HG03175 (cell line): ENCODE data around the gene AGAP1.

Experiments used
- ATAC-seq: cut with Tn5 transposase; IDR thresholded peaks from one replicate; pipeline ENCODE4 v1.9.1; 2021; ENCODE audit warnings: mild to moderate bottlenecking, moderate library complexity; ENCODE audit not compliant: unreplicated experiment

Gene AGAP1

GRCh38 chr2:235623752-235624151, 129.9 kb downstream of the AGAP1 start:
- no peak for ATAC-seq

DNA sequence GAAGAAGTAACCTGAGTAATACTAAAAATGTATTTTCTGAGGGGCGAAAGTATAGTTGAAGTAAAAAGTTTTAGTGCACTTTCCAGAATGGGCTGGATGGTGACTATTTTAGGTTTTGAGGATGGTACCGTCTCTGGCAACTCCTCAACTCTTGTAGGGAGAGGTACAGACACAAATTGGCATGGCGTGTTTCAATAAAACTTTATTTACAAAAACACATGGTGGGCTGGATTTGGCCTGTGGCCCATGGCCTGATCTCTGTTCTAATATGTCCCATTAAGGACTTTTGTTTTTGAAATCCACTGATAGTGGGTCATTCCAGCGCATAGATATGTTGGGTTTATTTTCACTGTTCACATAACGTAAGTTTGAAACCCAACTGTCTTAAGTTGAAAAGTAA, 132.8 kb downstream of the AGAP1 start:
- no peak for ATAC-seq

- ATAC-seq, result no peak
Observed at GRCh38 chr2:235627682-235628081, 133.8 kb downstream of the AGAP1 start.

DNA sequence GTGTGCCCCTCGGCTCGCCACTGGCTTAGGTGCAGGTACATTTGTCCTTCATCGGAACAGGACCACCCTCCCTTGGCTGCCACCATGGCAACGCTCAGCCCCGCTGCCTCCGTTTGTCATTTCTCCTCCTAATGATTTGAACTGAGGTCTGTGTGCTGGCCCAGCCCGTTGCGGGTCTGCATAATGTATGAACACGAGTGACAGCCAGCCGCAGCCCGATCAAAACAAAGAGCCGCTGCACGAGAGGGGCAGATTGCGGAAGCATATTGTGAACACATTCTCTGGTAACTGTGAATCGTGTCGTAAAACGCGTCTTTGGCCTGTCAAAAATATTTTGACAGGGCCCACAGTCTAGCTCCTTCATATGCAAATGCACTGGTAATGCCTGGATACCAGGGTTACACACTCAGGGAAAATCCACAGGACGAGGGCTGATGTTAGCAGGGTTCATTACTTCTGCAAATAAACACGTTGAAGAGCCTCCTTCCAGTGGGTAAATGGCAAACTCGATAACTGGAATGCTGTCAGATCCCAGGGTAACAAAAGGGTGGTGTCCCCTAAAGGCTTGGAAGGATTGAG, 137.0 kb downstream of the AGAP1 start:
- no peak for ATAC-seq

GRCh38 chr2:235634435-235635158, 140.8 kb downstream of the AGAP1 start:
- ATAC-seq, result no peak

DNA sequence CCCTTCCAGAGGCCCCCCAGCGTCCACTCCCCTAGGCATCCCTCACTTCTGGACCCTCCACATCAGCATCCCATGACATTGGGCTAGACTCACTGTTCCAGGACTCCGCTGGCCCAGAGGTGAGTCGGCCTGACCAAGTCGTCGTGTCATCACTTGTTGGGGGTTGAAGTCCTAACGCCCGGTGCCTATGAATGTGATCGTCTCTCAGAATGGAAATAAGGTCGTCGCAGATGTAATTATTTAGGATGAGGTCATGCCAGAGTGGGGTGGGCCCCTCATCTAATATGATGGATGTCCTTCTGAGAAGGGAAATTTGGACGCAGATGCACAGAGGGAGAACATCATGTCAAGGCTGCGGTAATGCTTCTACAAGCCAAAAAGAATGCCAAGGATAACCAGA, 142.7 kb downstream of the AGAP1 start:
- no peak for ATAC-seq

- no peak for ATAC-seq
Observed at GRCh38 chr2:235637896-235638295, 144.1 kb downstream of the AGAP1 start.

DNA sequence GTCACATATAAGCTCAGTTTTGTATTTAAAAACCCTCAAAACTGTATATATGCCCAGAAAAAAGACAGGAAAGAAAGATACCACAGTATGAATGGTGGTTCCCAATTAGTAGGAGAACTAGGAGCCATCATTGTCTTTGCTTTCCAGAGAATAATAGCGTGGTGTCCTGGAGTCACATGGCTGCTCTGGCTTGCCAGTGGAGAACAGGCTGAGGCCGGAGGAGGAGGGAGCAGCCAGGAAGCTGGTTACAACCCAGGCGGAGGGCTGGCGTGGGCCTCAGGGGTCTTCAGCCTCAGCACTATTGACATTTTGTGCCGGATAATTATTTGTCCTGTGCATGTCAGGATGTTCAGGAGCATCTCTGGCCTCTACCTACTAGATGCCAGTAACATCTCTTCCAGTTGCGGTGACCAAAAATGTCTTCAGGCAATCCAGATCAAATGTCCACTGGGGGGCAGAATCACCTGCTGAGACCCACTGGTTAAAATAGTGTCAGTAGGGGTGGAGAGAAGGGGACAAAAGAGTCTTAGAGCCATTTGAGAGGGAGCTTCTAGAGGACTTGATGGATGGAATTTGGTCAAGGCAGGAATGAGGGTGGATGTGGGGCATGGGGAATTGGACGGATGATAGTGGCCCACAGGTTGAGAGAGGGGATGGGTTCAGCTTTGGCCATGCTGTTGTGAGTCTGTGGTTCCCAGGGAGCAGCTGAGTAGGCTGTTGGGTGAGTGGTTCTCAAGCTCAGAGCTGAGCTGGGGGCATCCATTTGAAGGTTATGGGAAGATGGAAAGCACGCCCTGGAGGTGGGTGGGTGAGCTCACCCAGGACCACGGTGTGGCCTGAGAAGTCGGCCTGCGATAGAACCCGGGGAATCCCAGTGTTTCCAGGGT, 144.9 kb downstream of the AGAP1 start:
- no peak for ATAC-seq

DNA sequence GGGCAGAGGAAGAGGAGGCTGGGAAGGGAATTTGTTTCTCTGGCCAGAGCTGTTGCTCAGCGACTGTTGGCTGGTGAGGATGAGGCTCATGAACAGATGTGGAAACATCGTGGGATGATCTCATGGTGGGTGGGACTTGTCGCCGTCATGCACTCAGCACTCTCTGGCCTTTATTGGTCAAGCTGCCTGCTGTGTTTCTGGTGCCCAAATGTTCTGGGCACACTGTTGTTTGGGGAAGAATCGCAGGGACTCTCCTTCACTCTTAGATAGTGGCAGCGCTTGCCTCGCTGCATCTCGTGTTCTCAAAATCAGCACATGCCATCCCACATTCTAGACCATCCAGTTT, 145.6 kb downstream of the AGAP1 start:
- no peak for ATAC-seq

- no peak for ATAC-seq
Observed at GRCh38 chr2:235639885-235640284, 146.0 kb downstream of the AGAP1 start.

- no peak for ATAC-seq
Observed at GRCh38 chr2:235640377-235640776, 146.5 kb downstream of the AGAP1 start.

DNA sequence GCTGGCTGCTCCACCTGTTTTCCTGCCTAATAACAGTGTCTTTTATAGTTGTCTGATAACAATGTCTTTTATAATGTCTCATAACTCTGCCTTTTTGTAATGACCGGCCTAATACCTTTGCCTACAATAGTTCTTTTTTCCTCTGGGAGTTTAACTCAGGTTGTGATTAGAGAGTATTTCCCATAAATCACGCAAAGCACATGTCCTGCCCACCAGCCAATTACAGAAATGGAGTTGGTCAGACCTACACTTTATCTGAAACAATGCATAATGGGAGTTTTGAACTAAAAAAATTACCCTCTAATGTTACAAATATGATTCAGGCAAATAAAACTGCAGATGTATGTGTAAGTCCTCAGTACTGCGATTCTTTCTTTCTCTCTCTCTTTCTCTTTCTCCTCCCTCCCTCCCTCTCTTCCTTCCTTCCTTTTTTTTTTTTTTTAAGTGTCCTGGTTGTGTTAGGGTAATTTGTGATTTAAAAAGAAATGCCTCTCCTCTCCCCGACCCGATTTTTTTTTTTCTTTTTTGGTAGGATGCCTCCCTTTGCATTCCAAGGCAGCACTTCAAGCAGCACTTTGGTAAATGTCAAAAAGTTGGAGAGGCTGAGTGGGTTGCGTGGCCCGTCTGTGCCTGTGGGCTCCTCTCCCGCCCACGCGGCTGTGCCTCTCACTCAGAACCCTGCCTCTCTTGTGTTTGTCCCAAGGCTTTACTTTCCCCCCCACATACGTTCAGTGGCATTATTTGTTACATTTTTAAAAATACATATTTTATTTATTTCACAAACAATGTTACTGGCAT, 147.3 kb downstream of the AGAP1 start:
- no peak for ATAC-seq

- no peak for ATAC-seq
Observed at GRCh38 chr2:235641956-235642355, 148.1 kb downstream of the AGAP1 start.

DNA sequence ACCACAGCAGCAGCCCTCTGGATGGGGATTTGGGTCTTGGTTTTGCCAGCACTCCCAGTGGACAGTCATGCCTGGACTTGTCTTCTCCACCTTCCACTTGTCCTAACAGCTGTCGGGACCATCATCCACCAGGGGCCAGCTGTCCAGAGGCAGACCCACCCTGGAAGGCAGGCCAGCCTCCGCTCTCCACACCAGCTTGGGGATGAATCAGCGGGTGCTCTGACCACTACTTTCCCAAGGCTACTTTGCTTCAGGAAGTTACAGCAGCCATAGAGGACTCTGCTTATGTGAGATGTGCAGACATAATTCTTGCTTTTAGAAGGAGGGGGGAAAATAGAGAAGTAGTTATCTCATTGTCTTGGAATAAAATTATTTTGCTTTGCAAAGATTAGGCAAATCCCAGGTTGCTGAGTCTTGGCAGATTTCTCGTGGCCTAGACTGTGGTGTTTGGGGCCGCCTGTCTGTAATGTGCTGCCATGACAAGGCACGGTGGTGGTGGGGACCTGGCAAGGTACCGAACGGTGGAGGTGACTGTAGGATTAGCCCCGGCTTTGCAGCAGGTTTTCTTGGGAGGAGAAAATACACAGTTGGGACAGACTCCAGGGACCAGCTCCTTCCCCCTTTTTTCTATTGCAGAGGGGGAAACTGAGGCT, 148.7 kb downstream of the AGAP1 start:
- ATAC-seq, result no peak

- ATAC-seq, result no peak
Observed at GRCh38 chr2:235643680-235644511, 150.1 kb downstream of the AGAP1 start.

DNA sequence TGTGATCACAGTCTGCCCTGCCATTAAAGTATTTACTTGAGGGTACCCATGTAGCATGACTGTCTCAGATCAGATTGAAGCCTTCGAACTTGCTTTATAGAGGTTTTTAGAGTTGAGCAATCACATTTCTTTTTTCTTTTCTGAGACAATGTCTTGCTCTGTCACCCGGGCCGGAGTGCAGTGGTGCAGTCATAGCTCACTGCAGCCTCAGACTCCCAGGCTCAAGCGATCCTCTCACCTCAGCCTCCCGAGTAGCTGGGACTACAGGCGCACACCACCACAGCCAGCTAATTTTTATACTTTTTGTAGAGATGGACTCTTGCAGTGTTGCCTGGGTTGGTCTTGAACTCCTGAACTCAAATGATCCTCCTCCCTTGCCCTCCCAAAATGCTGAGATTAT, 153.4 kb downstream of the AGAP1 start:
- no peak for ATAC-seq

GRCh38 chr2:235647877-235648276, 154.0 kb downstream of the AGAP1 start:
- ATAC-seq, result no peak

- no peak for ATAC-seq
Observed at GRCh38 chr2:235649418-235649817, 155.6 kb downstream of the AGAP1 start.

DNA sequence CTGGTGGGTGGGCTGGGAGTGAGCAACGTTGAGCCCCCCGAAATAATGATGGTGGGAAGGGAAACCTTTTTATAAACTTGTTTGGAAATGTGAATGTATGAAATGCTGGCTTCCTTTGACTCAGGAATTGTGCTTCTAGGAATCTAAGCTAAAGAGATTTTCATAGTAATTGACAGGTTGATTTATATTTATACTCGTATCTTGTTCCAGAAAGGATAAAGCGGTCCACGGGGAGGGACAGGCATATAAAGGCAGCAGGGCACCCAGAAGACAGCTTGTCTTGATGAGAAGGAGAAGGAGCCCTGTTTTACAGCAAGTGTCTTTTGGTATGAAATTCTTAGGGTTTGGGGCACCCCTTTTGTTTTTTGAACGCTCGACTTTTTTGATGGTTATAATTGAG, 157.8 kb downstream of the AGAP1 start:
- ATAC-seq, result no peak
